SK-N-SH (cell line): Measurements from ENCODE around the gene RHOT2. TPM values are rescaled to one million over a fixed set of nuclear protein-coding genes. Genes with fewer than 3 reads are reported as not detected.

Source experiments
- CTCF ChIA-PET: fragments of 300-600, 350-600 bp; formaldehyde crosslinking; extraction: SDS; loops from one replicate; lab custom pipeline; 2021; lab: Yijun Ruan, JAX
- POLR2A ChIA-PET: fragments of 350-600 bp; sonication (Branson Sonifier 250); formaldehyde crosslinking; extraction: SDS; loops from one replicate; lab custom pipeline; 2020; ENCODE audit warnings: antibody characterized with exemption, inconsistent platforms; lab: Yijun Ruan, JAX
- DNase-seq: peaks from one replicate; pipeline ENCODE4 v3.0.0; 2012
- H2AFZ ChIP-seq: fragments of 200-600 bp; sonication (generic); 2 replicates; pipeline ENCODE4 v1.8.1; 2016; ENCODE audit warnings: antibody characterized with exemption, mild to moderate bottlenecking, low read depth
- H3F3A ChIP-seq: fragments of 200-600 bp; sonication (generic); replicated peaks from 2 replicates; pipeline ENCODE3; 2016; ENCODE audit warnings: antibody characterized with exemption, mild to moderate bottlenecking; ENCODE audit not compliant: insufficient read depth
- H3K27ac ChIP-seq, 2 experiments: fragments of 200-500 bp in 1 of 2; fragments of 200-600 bp in 1 of 2; sonication (Bioruptor generic) in 1 of 2; sonication (generic), shearing (Covaris generic) in 1 of 2; 2 replicates each; pipeline versions ENCODE4 v1.5.1 to v1.6.1; 2014 to 2016; ENCODE audit warnings: low read depth in 2 of 2, inconsistent platforms in 1 of 2, low read length in 1 of 2, mild to moderate bottlenecking in 1 of 2, mixed read lengths in 1 of 2
- H3K27me3 ChIP-seq: fragments of 200-600 bp; sonication (generic), shearing (Covaris generic); 2 replicates; pipeline ENCODE4 v1.6.1; 2016; ENCODE audit warnings: mixed run types; ENCODE audit not compliant: insufficient read depth
- H3K36me3 ChIP-seq, 2 experiments: fragments of 200-500 bp in 1 of 2; fragments of 200-600 bp in 1 of 2; sonication (Bioruptor generic) in 1 of 2; sonication (generic) in 1 of 2; replicated peaks in 1 of 2; 2 replicates each; pipeline versions ENCODE3 to v1.5.1; 2014 to 2016; ENCODE audit warnings: low read length in 1 of 2, mild to moderate bottlenecking in 1 of 2; ENCODE audit not compliant: insufficient read depth in 2 of 2, control insufficient read depth in 1 of 2
- H3K4me1 ChIP-seq, 2 experiments: fragments of 200-500 bp in 1 of 2; fragments of 200-600 bp in 1 of 2; sonication (Bioruptor generic) in 1 of 2; sonication (generic), shearing (Covaris generic) in 1 of 2; 2 replicates each; pipeline versions ENCODE4 v1.5.1 to v1.6.1; 2014 to 2016; ENCODE audit warnings: low read depth in 1 of 2, low read length in 1 of 2, mixed run types in 1 of 2; ENCODE audit not compliant: insufficient read depth in 2 of 2, control insufficient read depth in 1 of 2
- H3K4me2 ChIP-seq: fragments of 200-600 bp; sonication (generic), shearing (Covaris generic); 2 replicates; pipeline ENCODE4 v1.6.1; 2017; ENCODE audit warnings: mixed run types
- H3K4me3 ChIP-seq, 2 experiments: fragments of 200-500 bp in 1 of 2; fragments of 200-600 bp in 1 of 2; sonication (Bioruptor generic) in 1 of 2; sonication (generic), shearing (Covaris generic) in 1 of 2; 2 replicates each; pipeline versions ENCODE4 v1.5.1 to v1.8.1; 2014 to 2016; ENCODE audit warnings: low read depth in 2 of 2, inconsistent platforms in 1 of 2, low read length in 1 of 2, mild to moderate bottlenecking in 1 of 2, mixed read lengths in 1 of 2, moderate library complexity in 1 of 2
- H3K79me2 ChIP-seq: fragments of 200-600 bp; sonication (generic); 2 replicates; pipeline ENCODE4 v1.8.1; 2017; ENCODE audit warnings: mild to moderate bottlenecking; ENCODE audit not compliant: insufficient read depth
- H3K9ac ChIP-seq: fragments of 200-600 bp; sonication (generic); 2 replicates; pipeline ENCODE4 v1.6.1; 2017; ENCODE audit warnings: mixed run types
- H3K9me2 ChIP-seq: fragments of 200-600 bp; sonication (generic); 2 replicates; pipeline ENCODE4 v1.6.1; 2017; ENCODE audit warnings: mixed run types
- H3K9me3 ChIP-seq: fragments of 200-600 bp; sonication (generic); 2 replicates; pipeline ENCODE4 v1.6.1; 2017; ENCODE audit warnings: mixed run types, mild to moderate bottlenecking, moderate library complexity
- H4K20me1 ChIP-seq: fragments of 200-600 bp; sonication (generic); 2 replicates; pipeline ENCODE4 v1.6.1; 2017; ENCODE audit warnings: mild to moderate bottlenecking, mixed run types; ENCODE audit not compliant: insufficient read depth
- CHD2 ChIP-seq: fragments of 150-350 bp; IDR thresholded peaks from 2 replicates; pipeline ENCODE4 v1.6.1; 2018; ENCODE audit warnings: low read length; ENCODE audit not compliant: partially characterized antibody
- CTCF ChIP-seq: fragments of 200-600 bp; sonication (generic); IDR thresholded peaks from 2 replicates; pipeline ENCODE4 v1.6.1; 2017; ENCODE audit warnings: antibody characterized with exemption, mild to moderate bottlenecking, moderate library complexity
- ELF1 ChIP-seq: IDR thresholded peaks from 2 replicates; pipeline ENCODE4 v1.4.0; 2012
- EZH2phosphoT487 ChIP-seq: fragments of 200-600 bp; sonication (generic); IDR thresholded peaks from 2 replicates; pipeline ENCODE4 v1.6.1; 2017; ENCODE audit warnings: low read depth, mixed run types, mild to moderate bottlenecking, antibody characterized with exemption, moderate library complexity, borderline replicate concordance
- FOSL2 ChIP-seq: IDR thresholded peaks from 2 replicates; pipeline ENCODE4 v1.4.0; 2012; ENCODE audit warnings: low read depth, mild to moderate bottlenecking, moderate library complexity, borderline replicate concordance
- FOXJ3 ChIP-seq: sonication (generic); formaldehyde crosslinking; IDR thresholded peaks from 2 replicates; pipeline ENCODE4 v1.5.1; 2020; ENCODE audit warnings: mild to moderate bottlenecking, missing genetic modification reagents
- FOXM1 ChIP-seq: IDR thresholded peaks from 2 replicates; pipeline ENCODE4 v1.4.0; 2012; ENCODE audit warnings: low read depth, mild to moderate bottlenecking
- GABPA ChIP-seq: IDR thresholded peaks from 2 replicates; pipeline ENCODE4 v1.4.0; 2012; ENCODE audit warnings: low read depth, mild to moderate bottlenecking
- GATA2 ChIP-seq: sonication (generic); formaldehyde crosslinking; IDR thresholded peaks from 2 replicates; pipeline ENCODE4 v1.5.0; 2020; ENCODE audit warnings: mild to moderate bottlenecking, missing genetic modification reagents
- JUND ChIP-seq: IDR thresholded peaks from 2 replicates; pipeline ENCODE4 v1.4.0; 2012
- MEF2A ChIP-seq: IDR thresholded peaks from 2 replicates; pipeline ENCODE4 v1.4.0; 2012; ENCODE audit warnings: low read depth, borderline replicate concordance
- MXI1 ChIP-seq: IDR thresholded peaks from 2 replicates; pipeline ENCODE4 v1.6.1; 2012; ENCODE audit warnings: mild to moderate bottlenecking, low read depth, low read length, improper control_type of control experiment
- NFIC ChIP-seq: IDR thresholded peaks from 2 replicates; pipeline ENCODE4 v1.4.0; 2012; ENCODE audit warnings: borderline replicate concordance
- RAD21 ChIP-seq: IDR thresholded peaks from 2 replicates; pipeline ENCODE4 v1.6.1; 2012; ENCODE audit warnings: mild to moderate bottlenecking, low read length
- RCOR1 ChIP-seq: fragments of 150-350 bp; IDR thresholded peaks from 2 replicates; pipeline ENCODE4 v1.6.1; 2017; ENCODE audit warnings: antibody characterized with exemption, low read length
- RXRA ChIP-seq: IDR thresholded peaks from 2 replicates; pipeline ENCODE4 v1.4.0; 2012; ENCODE audit warnings: low read depth, mild to moderate bottlenecking, borderline replicate concordance
- SMC3 ChIP-seq: IDR thresholded peaks from 2 replicates; pipeline ENCODE4 v1.6.1; 2012; ENCODE audit warnings: low read depth, low read length, improper control_type of control experiment
- TAF1 ChIP-seq: IDR thresholded peaks from 2 replicates; pipeline ENCODE4 v1.6.1; 2012; ENCODE audit warnings: low read depth, mild to moderate bottlenecking, low read length, moderate library complexity, borderline replicate concordance
- TCF12 ChIP-seq: IDR thresholded peaks from 2 replicates; pipeline ENCODE4 v1.4.0; 2012
- USF1 ChIP-seq: IDR thresholded peaks from 2 replicates; pipeline ENCODE4 v1.4.0; 2012; ENCODE audit warnings: low read depth, borderline replicate concordance
- USF2 ChIP-seq: fragments of 150-350 bp; IDR thresholded peaks from 2 replicates; pipeline ENCODE4 v1.6.1; 2017; ENCODE audit warnings: antibody characterized with exemption, low read length, low read depth, borderline replicate concordance
- YY1 ChIP-seq: IDR thresholded peaks from 2 replicates; pipeline ENCODE4 v1.4.0; 2012; ENCODE audit warnings: low read depth, mild to moderate bottlenecking
- WGBS: methylation state at CpG from one replicate; pipeline ENCODE4 v1.1.6; 2017; ENCODE audit warnings: low lambda C conversion rate; 5-methylcytosine and 5-hydroxymethylcytosine counted together
- polyA plus RNA-seq, 3 experiments: library from polyadenylated mRNA; depleted of rRNA; stranded (reverse); fragments of >200 nt; gene quantifications; 2 replicates each; pipeline ENCODE4 v1.2.3, GENCODE V29; 2012
- TF ChIP-seq, protein P1 (sequence below): fragments of 150-350 bp; IDR thresholded peaks from 2 replicates; pipeline ENCODE4 v1.6.1; 2016; ENCODE audit warnings: mild to moderate bottlenecking, low read depth, low read length
- TF ChIP-seq, protein P2 (sequence below): IDR thresholded peaks from 2 replicates; pipeline ENCODE4 v1.6.1; 2012; ENCODE audit warnings: mild to moderate bottlenecking, low read depth, low read length, moderate library complexity
- TF ChIP-seq, protein P3 (sequence below): IDR thresholded peaks from 2 replicates; pipeline ENCODE4; 2012

The RHOT2 gene
- polyA plus RNA-seq, 1 of the 3 experiments (the other 2 are of a cell fraction), result 229 TPM

DNA sequence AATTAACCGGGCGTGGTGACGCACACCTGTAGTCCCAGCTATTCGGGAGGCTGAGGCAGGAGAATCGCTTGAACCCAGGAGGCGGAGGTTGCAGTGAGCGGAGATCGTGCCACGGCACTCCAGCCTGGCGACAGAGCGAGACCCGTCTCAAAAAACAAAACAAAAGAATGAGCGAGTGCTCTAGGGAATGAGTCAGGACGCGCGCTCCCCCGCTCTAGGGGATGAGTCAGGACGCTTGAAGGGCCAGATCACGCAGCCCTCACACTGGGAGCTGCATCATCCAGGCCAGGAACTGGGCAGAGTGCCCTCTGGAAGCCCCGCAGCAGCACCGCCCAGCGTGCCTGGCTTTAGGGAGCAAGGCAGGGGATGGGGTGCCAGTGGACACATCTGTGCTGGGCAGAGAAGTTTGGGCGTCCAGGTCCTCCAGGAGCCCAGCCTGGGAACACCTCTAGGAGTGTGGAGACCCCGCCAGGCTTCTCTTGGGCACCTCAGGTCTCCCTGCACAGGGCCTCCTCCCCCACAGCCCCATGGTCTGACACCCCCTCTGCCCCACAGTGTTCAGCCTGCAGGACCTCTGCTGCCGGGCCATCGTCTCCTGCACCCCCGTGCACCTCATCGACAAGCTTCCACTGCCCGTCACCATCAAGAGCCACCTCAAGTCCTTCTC lies 41.0 kb upstream of the RHOT2 start:
- peaks cover 5% of the 10 kb centered on the region for H3F3A ChIP-seq
- peak overlapping the region in 1 of 2 experiments; percentile 91; a peak in 2 of 4 replicates for H3K27ac ChIP-seq
- 41% methylated on average over 23 of the region's 29 CpGs for WGBS
- CTCF ChIA-PET, result interaction anchor here (0.9 to 2.6 kb wide), 2 partner anchors 9 to 21 kb away, joined by 3 to 12 read pairs; partner anchors contain the start of gene METTL26
- H3K79me2 ChIP-seq, result peaks cover 5% of the 10 kb centered on the region; the same call in 1 of the 2 replicates
- H3K4me1 ChIP-seq, result peaks cover 10 to 39% of the 10 kb centered on the region in 2 experiments; a peak in 3 of 4 replicates
- no peak for DNase-seq
- H3K36me3 ChIP-seq, result peaks cover 0 to 3% of the 10 kb centered on the region in 2 experiments
- no peaks in the 10 kb centered on the region for H3K9me3 ChIP-seq
- H3K9me2 ChIP-seq, result no peaks in the 10 kb centered on the region
- peak overlapping the region; percentile 28; the same call in 1 of the 2 replicates for H3K9ac ChIP-seq
- H4K20me1 ChIP-seq, result no peaks in the 10 kb centered on the region
- POLR2A ChIA-PET, result no interaction called here
- H3K4me2 ChIP-seq, result peak overlapping the region; percentile 45; the same call in 1 of the 2 replicates
- no peak overlapping the region for H3K4me3 ChIP-seq
- H3K27me3 ChIP-seq, result no peaks in the 10 kb centered on the region
- H2AFZ ChIP-seq, result no peak overlapping the region
- TF ChIP-seq NFIC, result peak; percentile 85
- no peak for TF ChIP-seq RAD21
- no peak for TF ChIP-seq CTCF
- no peak for TF ChIP-seq EZH2phosphoT487
- no peak for TF ChIP-seq USF2
- no peak for TF ChIP-seq MXI1
- TF ChIP-seq GATA2 (CRISPR knock-in tag), result no peak
- no peak for TF ChIP-seq MEF2A
- no peak for TF ChIP-seq CHD2
- TF ChIP-seq JUND, result peak; percentile 85; the same call in 1 of the 2 replicates
- TF ChIP-seq GABPA, result no peak
- TF ChIP-seq USF1, result no peak
- TF ChIP-seq, protein P1, sequence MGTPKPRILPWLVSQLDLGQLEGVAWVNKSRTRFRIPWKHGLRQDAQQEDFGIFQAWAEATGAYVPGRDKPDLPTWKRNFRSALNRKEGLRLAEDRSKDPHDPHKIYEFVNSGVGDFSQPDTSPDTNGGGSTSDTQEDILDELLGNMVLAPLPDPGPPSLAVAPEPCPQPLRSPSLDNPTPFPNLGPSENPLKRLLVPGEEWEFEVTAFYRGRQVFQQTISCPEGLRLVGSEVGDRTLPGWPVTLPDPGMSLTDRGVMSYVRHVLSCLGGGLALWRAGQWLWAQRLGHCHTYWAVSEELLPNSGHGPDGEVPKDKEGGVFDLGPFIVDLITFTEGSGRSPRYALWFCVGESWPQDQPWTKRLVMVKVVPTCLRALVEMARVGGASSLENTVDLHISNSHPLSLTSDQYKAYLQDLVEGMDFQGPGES, result no peak
- TF ChIP-seq, protein P2, sequence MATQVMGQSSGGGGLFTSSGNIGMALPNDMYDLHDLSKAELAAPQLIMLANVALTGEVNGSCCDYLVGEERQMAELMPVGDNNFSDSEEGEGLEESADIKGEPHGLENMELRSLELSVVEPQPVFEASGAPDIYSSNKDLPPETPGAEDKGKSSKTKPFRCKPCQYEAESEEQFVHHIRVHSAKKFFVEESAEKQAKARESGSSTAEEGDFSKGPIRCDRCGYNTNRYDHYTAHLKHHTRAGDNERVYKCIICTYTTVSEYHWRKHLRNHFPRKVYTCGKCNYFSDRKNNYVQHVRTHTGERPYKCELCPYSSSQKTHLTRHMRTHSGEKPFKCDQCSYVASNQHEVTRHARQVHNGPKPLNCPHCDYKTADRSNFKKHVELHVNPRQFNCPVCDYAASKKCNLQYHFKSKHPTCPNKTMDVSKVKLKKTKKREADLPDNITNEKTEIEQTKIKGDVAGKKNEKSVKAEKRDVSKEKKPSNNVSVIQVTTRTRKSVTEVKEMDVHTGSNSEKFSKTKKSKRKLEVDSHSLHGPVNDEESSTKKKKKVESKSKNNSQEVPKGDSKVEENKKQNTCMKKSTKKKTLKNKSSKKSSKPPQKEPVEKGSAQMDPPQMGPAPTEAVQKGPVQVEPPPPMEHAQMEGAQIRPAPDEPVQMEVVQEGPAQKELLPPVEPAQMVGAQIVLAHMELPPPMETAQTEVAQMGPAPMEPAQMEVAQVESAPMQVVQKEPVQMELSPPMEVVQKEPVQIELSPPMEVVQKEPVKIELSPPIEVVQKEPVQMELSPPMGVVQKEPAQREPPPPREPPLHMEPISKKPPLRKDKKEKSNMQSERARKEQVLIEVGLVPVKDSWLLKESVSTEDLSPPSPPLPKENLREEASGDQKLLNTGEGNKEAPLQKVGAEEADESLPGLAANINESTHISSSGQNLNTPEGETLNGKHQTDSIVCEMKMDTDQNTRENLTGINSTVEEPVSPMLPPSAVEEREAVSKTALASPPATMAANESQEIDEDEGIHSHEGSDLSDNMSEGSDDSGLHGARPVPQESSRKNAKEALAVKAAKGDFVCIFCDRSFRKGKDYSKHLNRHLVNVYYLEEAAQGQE, result no peak
- TF ChIP-seq TCF12, result peak; percentile 42; the same call in 1 of the 2 replicates
- no peak for TF ChIP-seq SMC3
- TF ChIP-seq FOSL2, result peak; percentile 97
- no peak for TF ChIP-seq RCOR1
- no peak for TF ChIP-seq TAF1
- no peak for TF ChIP-seq YY1
- no peak for TF ChIP-seq ELF1
- TF ChIP-seq, protein P3, sequence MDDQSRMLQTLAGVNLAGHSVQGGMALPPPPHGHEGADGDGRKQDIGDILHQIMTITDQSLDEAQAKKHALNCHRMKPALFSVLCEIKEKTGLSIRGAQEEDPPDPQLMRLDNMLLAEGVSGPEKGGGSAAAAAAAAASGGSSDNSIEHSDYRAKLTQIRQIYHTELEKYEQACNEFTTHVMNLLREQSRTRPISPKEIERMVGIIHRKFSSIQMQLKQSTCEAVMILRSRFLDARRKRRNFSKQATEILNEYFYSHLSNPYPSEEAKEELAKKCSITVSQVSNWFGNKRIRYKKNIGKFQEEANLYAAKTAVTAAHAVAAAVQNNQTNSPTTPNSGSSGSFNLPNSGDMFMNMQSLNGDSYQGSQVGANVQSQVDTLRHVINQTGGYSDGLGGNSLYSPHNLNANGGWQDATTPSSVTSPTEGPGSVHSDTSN, result peak; percentile 31; the same call in 1 of the 2 replicates
- TF ChIP-seq RXRA, result no peak; the same call in 1 of the 2 replicates
- no peak for TF ChIP-seq FOXJ3 (CRISPR knock-in tag)
- no peak for TF ChIP-seq FOXM1
